ENCODE results near the gene TTC3.
A peak's percentile ranks its signal among the peaks of the same experiment; 100 is the strongest.

The TTC3 gene

DNA sequence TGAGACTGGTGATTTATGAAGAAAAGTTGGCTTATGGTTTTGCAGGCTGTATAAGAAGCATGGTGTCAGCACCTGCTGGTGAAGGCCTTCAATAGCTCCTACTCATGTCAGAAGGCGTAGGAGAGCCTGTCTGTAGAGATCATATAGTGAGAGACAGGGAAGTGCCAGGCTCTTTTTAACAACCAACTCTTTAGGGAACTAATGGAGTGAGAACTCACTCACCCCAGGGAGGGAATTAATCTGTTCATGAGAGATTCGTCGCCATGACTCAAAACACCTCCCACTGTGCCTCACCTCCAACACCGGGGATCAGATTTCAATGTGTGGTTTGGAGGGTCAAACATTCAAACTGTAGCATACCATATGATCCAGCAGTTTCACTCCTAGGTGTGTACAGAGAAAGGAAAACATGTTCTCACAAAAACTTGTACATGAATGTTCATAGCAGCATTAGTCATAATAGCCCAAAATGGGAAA lies 72.6 kb downstream of the TTC3 start:
- no peaks in the 10 kb centered on the region for H3K4me1 ChIP-seq
- no peak for DNase-seq
- no peak overlapping the region for H3K4me3 ChIP-seq (ENCODE audit: low read depth, low read length)
- H3K9me3 ChIP-seq, result no peaks in the 10 kb centered on the region
- TF ChIP-seq, protein P1, sequence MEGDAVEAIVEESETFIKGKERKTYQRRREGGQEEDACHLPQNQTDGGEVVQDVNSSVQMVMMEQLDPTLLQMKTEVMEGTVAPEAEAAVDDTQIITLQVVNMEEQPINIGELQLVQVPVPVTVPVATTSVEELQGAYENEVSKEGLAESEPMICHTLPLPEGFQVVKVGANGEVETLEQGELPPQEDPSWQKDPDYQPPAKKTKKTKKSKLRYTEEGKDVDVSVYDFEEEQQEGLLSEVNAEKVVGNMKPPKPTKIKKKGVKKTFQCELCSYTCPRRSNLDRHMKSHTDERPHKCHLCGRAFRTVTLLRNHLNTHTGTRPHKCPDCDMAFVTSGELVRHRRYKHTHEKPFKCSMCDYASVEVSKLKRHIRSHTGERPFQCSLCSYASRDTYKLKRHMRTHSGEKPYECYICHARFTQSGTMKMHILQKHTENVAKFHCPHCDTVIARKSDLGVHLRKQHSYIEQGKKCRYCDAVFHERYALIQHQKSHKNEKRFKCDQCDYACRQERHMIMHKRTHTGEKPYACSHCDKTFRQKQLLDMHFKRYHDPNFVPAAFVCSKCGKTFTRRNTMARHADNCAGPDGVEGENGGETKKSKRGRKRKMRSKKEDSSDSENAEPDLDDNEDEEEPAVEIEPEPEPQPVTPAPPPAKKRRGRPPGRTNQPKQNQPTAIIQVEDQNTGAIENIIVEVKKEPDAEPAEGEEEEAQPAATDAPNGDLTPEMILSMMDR (IDR thresholded peaks at IDR 0.05; ENCODE audit: low read depth, low read length), result no peak
- H3K27me3 ChIP-seq, result no peaks in the 10 kb centered on the region
- H3K36me3 ChIP-seq, result peaks cover 44% of the 10 kb centered on the region

DNA sequence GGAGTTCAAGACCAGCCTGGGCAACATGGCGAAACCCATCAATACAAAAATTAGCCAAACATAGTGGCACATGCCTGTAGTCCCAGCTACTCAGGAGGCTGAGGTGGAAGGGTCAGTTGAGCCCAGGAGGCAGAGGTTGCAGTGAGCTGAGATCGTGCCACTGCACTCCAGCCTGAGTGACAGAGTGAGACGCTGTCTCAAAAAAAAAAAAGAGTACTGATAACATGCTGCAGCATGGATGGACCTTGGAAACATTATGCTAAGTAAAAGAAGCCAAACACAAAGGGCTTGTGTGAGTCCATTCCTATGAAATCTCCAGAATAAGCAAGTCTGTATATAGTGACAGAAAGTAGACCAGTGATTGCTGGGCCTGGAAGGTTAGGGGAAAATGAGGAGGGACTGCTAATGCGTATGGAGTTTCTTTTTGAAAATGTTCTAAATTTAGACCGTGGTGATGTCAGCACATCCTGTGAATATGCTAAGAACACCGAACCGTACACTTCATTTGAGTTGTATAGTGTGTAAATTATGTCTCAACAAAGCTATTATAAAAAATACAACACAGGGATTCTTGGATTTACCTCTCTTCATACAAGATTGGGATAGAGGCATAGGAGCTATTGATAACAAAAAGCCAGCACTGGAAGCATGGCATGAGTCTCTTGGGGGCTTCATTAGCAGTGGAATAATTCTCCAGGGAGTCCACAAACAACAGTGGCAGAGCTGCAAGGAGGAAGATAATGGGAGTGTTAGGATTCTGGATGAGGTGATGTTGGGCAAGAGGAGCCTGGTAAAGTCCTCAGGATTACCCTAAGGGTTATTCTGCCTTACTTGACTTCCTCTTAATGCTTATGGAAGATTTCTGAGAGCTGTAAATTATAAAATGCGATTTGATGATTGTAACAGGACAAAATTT lies 73.5 kb downstream of the TTC3 start:
- TF ChIP-seq, protein P1 (IDR thresholded peaks at IDR 0.05; ENCODE audit: low read depth, low read length), result no peak
- Histone ChIP-seq H3K36me3 (peaks cover 44% of the 10 kb centered on the region), H3K27me3 (no peaks in the 10 kb centered on the region), H3K4me3 (ENCODE audit: low read depth, low read length) (no peak overlapping the region), H3K4me1 (no peaks in the 10 kb centered on the region), H3K9me3 (no peaks in the 10 kb centered on the region)
- DNase-seq, result peak; percentile 27

DNA sequence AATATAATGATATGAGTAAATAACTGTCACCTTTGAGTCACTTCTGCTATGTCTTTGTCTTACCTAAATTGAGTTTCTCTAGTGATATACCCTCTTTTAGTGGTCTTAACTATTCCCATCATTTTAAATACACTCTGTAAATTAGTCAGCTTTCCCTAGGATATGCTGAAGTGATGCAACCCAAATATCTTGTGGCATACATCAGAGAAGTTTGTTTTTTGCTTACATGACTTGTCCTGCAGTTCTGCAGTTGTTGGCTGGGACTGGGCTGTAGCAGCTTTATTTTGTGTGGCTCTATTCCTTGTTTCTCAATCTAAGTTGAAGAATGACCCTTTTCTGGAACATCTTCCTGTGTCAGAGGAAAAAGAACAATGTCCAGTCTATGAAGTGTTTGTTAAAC lies 76.4 kb downstream of the TTC3 start:
- DNase-seq, result no peak
- TF ChIP-seq, protein P1 (IDR thresholded peaks at IDR 0.05; ENCODE audit: low read depth, low read length), result no peak
- Histone ChIP-seq H3K27me3 (no peaks in the 10 kb centered on the region), H3K36me3 (peaks cover 58% of the 10 kb centered on the region), H3K4me3 (ENCODE audit: low read depth, low read length) (no peak overlapping the region), H3K9me3 (no peaks in the 10 kb centered on the region), H3K4me1 (no peaks in the 10 kb centered on the region)

DNA sequence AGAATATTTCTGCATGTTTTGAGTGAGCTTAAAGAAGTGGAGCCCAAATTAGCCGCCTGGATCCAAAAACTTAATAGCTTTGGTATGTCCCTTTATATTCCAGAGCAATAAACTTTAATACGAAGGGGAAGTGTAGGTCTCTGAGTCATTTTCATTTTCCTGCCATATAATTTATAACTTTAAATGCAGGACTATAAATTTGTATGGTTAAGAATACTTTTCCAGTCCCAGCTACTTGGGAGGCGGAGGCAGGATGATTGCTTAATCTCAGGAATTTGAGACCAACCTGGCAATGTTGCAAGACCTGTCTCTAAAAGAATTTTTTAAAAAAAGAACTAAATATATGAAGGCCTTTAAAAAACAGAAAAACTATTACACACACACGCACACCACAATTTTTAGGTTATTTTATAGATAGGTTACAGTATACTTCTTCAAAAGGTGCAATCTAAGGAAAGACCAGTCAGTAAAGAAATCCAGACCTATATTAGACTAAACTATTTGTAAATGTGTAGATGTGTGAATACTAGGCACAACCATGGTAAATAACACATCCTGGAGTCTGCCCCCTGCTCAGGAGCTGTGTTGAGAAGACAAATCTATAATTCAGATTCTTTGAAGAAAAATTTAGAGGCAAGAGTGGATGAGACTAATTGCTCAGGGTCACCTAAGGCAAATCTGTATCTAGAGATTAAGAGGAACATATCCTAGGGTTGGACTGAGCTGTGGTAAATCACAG lies 80.3 kb downstream of the TTC3 start:
- Histone ChIP-seq H3K4me3 (ENCODE audit: low read depth, low read length) (no peak overlapping the region), H3K27me3 (no peaks in the 10 kb centered on the region), H3K9me3 (no peaks in the 10 kb centered on the region), H3K4me1 (no peaks in the 10 kb centered on the region), H3K36me3 (peaks cover 46% of the 10 kb centered on the region)
- TF ChIP-seq, protein P1 (IDR thresholded peaks at IDR 0.05; ENCODE audit: low read depth, low read length), result no peak
- DNase-seq, result no peak

DNA sequence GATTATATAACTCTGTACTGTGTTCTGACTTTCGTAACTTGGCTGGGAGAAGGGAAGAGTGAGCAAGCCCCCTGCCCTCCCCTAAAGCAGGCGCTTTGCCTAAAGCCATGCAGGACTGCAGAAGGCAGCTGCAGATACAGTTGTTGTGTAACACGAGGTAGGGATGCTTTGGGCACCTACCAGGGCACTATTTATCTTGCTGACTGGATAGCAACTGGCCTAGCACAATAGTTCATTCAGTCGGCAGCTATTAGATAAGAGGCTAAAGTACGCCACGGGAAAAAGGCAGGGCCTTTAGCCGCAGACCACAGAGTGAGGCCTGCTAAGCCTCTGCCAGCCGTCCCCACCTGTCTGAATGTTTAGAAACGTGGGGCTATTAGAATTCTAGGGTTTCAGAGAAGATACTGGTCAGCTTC lies 80.9 kb downstream of the TTC3 start:
- Histone ChIP-seq H3K4me3 (ENCODE audit: low read depth, low read length) (no peak overlapping the region), H3K36me3 (peaks cover 41% of the 10 kb centered on the region), H3K9me3 (no peaks in the 10 kb centered on the region), H3K4me1 (no peaks in the 10 kb centered on the region), H3K27me3 (no peaks in the 10 kb centered on the region)
- TF ChIP-seq, protein P1 (IDR thresholded peaks at IDR 0.05; ENCODE audit: low read depth, low read length), result no peak
- no peak for DNase-seq

Measured in BE2C (cell line).